HCT116 (cell line): ENCODE data around the gene FHOD3. TPM values are rescaled to one million over a fixed set of nuclear protein-coding genes. Genes with fewer than 3 reads are reported as not detected.

Experiments
- ATAC-seq: fragments of 200-7000 bp; cut with Tn5 transposase; 2 replicates; pipeline ENCODE4 v1.9.1; 2020; ENCODE audit warnings: mild to moderate bottlenecking, moderate library complexity
- BruUV-seq: library from RNA; stranded (reverse); fragments of 400-500 nt; replicated peaks from 2 replicates; lab custom pipeline; 2021; lab: Mats Ljungman, UMichigan
- CTCF ChIA-PET: fragments of 300-600 bp; sonication (Branson Sonifier 250); formaldehyde crosslinking; loops from one replicate; lab custom pipeline; 2021; ENCODE audit warnings: antibody characterized with exemption; lab: Charles Lee
- POLR2A ChIA-PET: fragments of 300-600, 350-600 bp; sonication (Branson Sonifier 250); formaldehyde crosslinking; loops from one replicate; lab custom pipeline; 2021; ENCODE audit warnings: antibody characterized with exemption; lab: Charles Lee
- RAD21 ChIA-PET, 2 experiments: fragments of 300-600 bp; sonication (Branson Sonifier 250); formaldehyde crosslinking; loops; one replicate each; lab custom pipeline; 2023; ENCODE audit warnings: low total read pairs in 2 of 2; ENCODE audit not compliant: uncharacterized antibody in 2 of 2, unreplicated experiment in 2 of 2, low non-redundant PET in 1 of 2; lab: Charles Lee
- DNase-seq: peaks from one replicate; pipeline ENCODE4 v3.0.0-alpha.2; 2010; ENCODE audit warnings: low read depth, low spot score
- H2AFZ ChIP-seq: fragments of 200-600 bp; shearing (Covaris generic), sonication (generic); 2 replicates; pipeline ENCODE4 v1.6.1; 2017; ENCODE audit warnings: low read depth, mixed run types, mixed read lengths, antibody characterized with exemption, low read length; ENCODE audit not compliant: poor library complexity, severe bottlenecking
- H3K27ac ChIP-seq: 2 replicates; pipeline ENCODE4 v1.5.1; 2012; ENCODE audit warnings: low read depth, low read length
- H3K27me3 ChIP-seq: fragments of 200-600 bp; sonication (generic); 2 replicates; pipeline ENCODE4 v1.6.1; 2016; ENCODE audit warnings: mixed run types, low read length, mixed read lengths; ENCODE audit not compliant: insufficient read depth
- H3K36me3 ChIP-seq, 2 experiments: fragments of 200-500 bp in 1 of 2; fragments of 200-600 bp in 1 of 2; sonication (Bioruptor generic) in 1 of 2; sonication (generic) in 1 of 2; 2 replicates each; pipeline versions ENCODE4 v1.5.1 to v1.6.1; 2014 to 2016; ENCODE audit warnings: low read length in 2 of 2, inconsistent platforms in 1 of 2, mixed read lengths in 1 of 2, mixed run types in 1 of 2; ENCODE audit not compliant: insufficient read depth in 2 of 2, control insufficient read depth in 1 of 2
- H3K4me1 ChIP-seq, 2 experiments: fragments of 200-600 bp in 1 of 2; sonication (generic) in 1 of 2; 2 replicates each; pipeline versions ENCODE4 v1.5.1 to v1.6.1; 2012 to 2017; ENCODE audit warnings: low read length in 2 of 2, inconsistent platforms in 1 of 2, mild to moderate bottlenecking in 1 of 2, mixed read lengths in 1 of 2, mixed run types in 1 of 2, moderate library complexity in 1 of 2; ENCODE audit not compliant: insufficient read depth in 2 of 2, control insufficient read depth in 1 of 2
- H3K4me2 ChIP-seq: fragments of 200-600 bp; sonication (generic); 2 replicates; pipeline ENCODE4 v1.6.1; 2017; ENCODE audit warnings: mixed run types, low read length, mixed read lengths
- H3K4me3 ChIP-seq, 2 experiments: fragments of 200-600 bp in 1 of 2; sonication (generic) in 1 of 2; replicated peaks in 1 of 2; 2 replicates each; pipeline ENCODE4 v1.5.1; 2011 to 2016; ENCODE audit warnings: low read length in 2 of 2, control low read depth in 1 of 2, low read depth in 1 of 2, mild to moderate bottlenecking in 1 of 2, mixed read lengths in 1 of 2, mixed run types in 1 of 2
- H3K79me2 ChIP-seq: fragments of 200-600 bp; sonication (generic); 2 replicates; pipeline ENCODE4 v1.6.1; 2017; ENCODE audit warnings: mild to moderate bottlenecking, mixed run types, low read length, moderate library complexity, mixed read lengths; ENCODE audit not compliant: insufficient read depth
- H3K9ac ChIP-seq: fragments of 200-600 bp; sonication (generic); 2 replicates; pipeline ENCODE4 v1.6.1; 2016; ENCODE audit warnings: low read length, mixed read lengths
- H3K9me2 ChIP-seq: fragments of 200-600 bp; sonication (generic), shearing (Covaris generic); 2 replicates; pipeline ENCODE4 v1.6.1; 2017; ENCODE audit warnings: mixed run types, mild to moderate bottlenecking, moderate library complexity; ENCODE audit not compliant: insufficient read depth
- H3K9me3 ChIP-seq, 2 experiments: fragments of 200-500 bp in 1 of 2; fragments of 200-600 bp in 1 of 2; sonication (Bioruptor generic) in 1 of 2; sonication (generic) in 1 of 2; 2 replicates each; pipeline ENCODE4 v1.6.1; 2014 to 2017; ENCODE audit warnings: low read length in 2 of 2, mixed read lengths in 2 of 2, inconsistent platforms in 1 of 2, low read depth in 1 of 2, mild to moderate bottlenecking in 1 of 2, mixed run types in 1 of 2, moderate library complexity in 1 of 2; ENCODE audit not compliant: control insufficient read depth in 1 of 2, insufficient read depth in 1 of 2
- H4K20me1 ChIP-seq: fragments of 200-600 bp; sonication (generic), shearing (Covaris generic); 2 replicates; pipeline ENCODE4 v1.6.1; 2017; ENCODE audit warnings: mixed run types, mild to moderate bottlenecking, moderate library complexity; ENCODE audit not compliant: insufficient read depth
- CEBPB ChIP-seq: IDR thresholded peaks from 2 replicates; pipeline ENCODE4 v1.6.1; 2012; ENCODE audit warnings: low read depth
- EGR1 ChIP-seq: IDR thresholded peaks from 2 replicates; pipeline ENCODE4 v1.6.1; 2012; ENCODE audit warnings: low read depth
- EZH2 ChIP-seq: fragments of 200-600 bp; sonication (generic); IDR thresholded peaks from 2 replicates; pipeline ENCODE4 v1.6.1; 2017; ENCODE audit warnings: antibody characterized with exemption, mixed run types
- EZH2phosphoT487 ChIP-seq: fragments of 200-600 bp; IDR thresholded peaks from 2 replicates; pipeline ENCODE4 v1.6.1; 2018; ENCODE audit warnings: antibody characterized with exemption, borderline replicate concordance
- FOSL1 ChIP-seq: IDR thresholded peaks from 2 replicates; pipeline ENCODE4 v1.6.1; 2012; ENCODE audit warnings: low read depth
- JUND ChIP-seq: IDR thresholded peaks from 2 replicates; pipeline ENCODE4 v1.6.1; 2012
- POLR2A ChIP-seq: IDR thresholded peaks from 2 replicates; pipeline ENCODE4 v1.7.0; 2011; ENCODE audit warnings: borderline replicate concordance; ENCODE audit not compliant: insufficient read depth, insufficient read length; ENCODE audit errors: extremely low read depth
- POLR2AphosphoS5 ChIP-seq: IDR thresholded peaks from 2 replicates; pipeline ENCODE4 v1.6.1; 2011; ENCODE audit warnings: mild to moderate bottlenecking, low read depth, low read length, moderate library complexity
- RAD21 ChIP-seq: IDR thresholded peaks from 2 replicates; pipeline ENCODE4 v1.6.1; 2012; ENCODE audit warnings: low read depth, mild to moderate bottlenecking
- SIN3A ChIP-seq: IDR thresholded peaks from 2 replicates; pipeline ENCODE4 v1.6.1; 2012; ENCODE audit warnings: low read depth
- SP1 ChIP-seq: IDR thresholded peaks from 2 replicates; pipeline ENCODE4 v1.6.1; 2012; ENCODE audit warnings: low read depth
- YY1 ChIP-seq: IDR thresholded peaks from 2 replicates; pipeline ENCODE4 v1.6.1; 2011; ENCODE audit warnings: low read length, low read depth, moderate library complexity, mild to moderate bottlenecking; ENCODE audit not compliant: insufficient replicate concordance; ENCODE audit errors: extremely low read depth
- ZFX ChIP-seq: fragments of 450-650 bp; IDR thresholded peaks from 2 replicates; pipeline ENCODE4 v1.6.1; 2017
- ZNF274 ChIP-seq: fragments of 200-500 bp; sonication (Bioruptor generic); IDR thresholded peaks from 2 replicates; pipeline ENCODE4 v1.6.1; 2014; ENCODE audit warnings: mild to moderate bottlenecking, low read depth, low read length, inconsistent platforms
- intact Hi-C: fragments of 100-400 bp; cut with micrococcal nuclease; formaldehyde crosslinking; loops from 2 replicates; pipeline ENCODE4 v1.10.0; 2022
- total RNA-seq: library from RNA; stranded (reverse); gene quantifications from one replicate; pipeline ENCODE4 v1.2.1, GENCODE V29; 2021; ENCODE audit not compliant: unreplicated experiment
- TF ChIP-seq, protein P1 (sequence below): IDR thresholded peaks from 2 replicates; pipeline ENCODE4 v1.6.1; 2012
- TF ChIP-seq, protein P2 (sequence below): IDR thresholded peaks from 2 replicates; pipeline ENCODE4 v1.6.1; 2012; ENCODE audit warnings: low read depth
- TF ChIP-seq, protein P3 (sequence below), 3 experiments: fragments of 200-600 bp in 1 of 3; sonication (generic) in 1 of 3; IDR thresholded peaks in 2 of 3; conservative IDR thresholded peaks in 1 of 3; 2 replicates each; pipeline ENCODE4 v1.5.1; 2012 to 2017; ENCODE audit warnings: low read depth in 2 of 3, low read length in 2 of 3, antibody characterized with exemption in 1 of 3, borderline replicate concordance in 1 of 3, control low read depth in 1 of 3, mild to moderate bottlenecking in 1 of 3, mixed read lengths in 1 of 3, mixed run types in 1 of 3, moderate library complexity in 1 of 3; ENCODE audit not compliant: insufficient read depth in 1 of 3
- TF ChIP-seq, protein P4 (sequence below): IDR thresholded peaks from 2 replicates; pipeline ENCODE4 v1.6.1; 2012

Gene FHOD3
- total RNA-seq, 1 experiment from 2014 or later, result 4.0 TPM

DNA sequence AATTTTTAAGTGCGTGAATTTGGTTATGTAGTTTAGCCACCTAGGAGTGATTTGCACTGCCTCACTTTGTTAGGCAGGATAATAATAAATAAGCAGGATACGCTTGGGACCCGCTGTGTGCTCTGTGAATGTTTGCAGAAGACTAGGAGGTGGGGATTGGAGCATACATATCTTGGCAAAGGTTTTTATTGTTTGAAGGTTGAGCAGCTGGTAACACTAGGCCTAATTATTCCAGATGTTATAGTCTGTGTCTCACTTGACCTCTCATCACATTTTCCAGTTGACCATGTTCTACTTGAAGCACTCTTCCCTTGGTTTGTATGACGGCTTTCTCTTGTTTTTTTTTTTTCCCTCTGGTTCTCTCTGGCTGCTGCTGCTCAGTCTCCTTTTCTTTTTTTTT is 42.7 kb downstream of the FHOD3 start:
- no peak overlapping the region for H3K4me2 ChIP-seq
- H3K4me3 ChIP-seq, result no peak overlapping the region
- ChIA-PET CTCF (interaction anchor here (0.7 kb wide), 1 partner anchor 43 kb away, joined by 3 read pairs; the partner anchor contains the start of gene FHOD3), POLR2A (no interaction called here), RAD21 (no interaction called here)
- no peaks in the 10 kb centered on the region for H3K9me2 ChIP-seq
- ATAC-seq (no peak), DNase-seq (no peak)
- no TSS peak for BruUV-seq
- no peak overlapping the region for H2AFZ ChIP-seq
- TF ChIP-seq FOSL1, result no peak
- TF ChIP-seq, protein P1, sequence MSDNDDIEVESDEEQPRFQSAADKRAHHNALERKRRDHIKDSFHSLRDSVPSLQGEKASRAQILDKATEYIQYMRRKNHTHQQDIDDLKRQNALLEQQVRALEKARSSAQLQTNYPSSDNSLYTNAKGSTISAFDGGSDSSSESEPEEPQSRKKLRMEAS, result no peak
- TF ChIP-seq, protein P2, sequence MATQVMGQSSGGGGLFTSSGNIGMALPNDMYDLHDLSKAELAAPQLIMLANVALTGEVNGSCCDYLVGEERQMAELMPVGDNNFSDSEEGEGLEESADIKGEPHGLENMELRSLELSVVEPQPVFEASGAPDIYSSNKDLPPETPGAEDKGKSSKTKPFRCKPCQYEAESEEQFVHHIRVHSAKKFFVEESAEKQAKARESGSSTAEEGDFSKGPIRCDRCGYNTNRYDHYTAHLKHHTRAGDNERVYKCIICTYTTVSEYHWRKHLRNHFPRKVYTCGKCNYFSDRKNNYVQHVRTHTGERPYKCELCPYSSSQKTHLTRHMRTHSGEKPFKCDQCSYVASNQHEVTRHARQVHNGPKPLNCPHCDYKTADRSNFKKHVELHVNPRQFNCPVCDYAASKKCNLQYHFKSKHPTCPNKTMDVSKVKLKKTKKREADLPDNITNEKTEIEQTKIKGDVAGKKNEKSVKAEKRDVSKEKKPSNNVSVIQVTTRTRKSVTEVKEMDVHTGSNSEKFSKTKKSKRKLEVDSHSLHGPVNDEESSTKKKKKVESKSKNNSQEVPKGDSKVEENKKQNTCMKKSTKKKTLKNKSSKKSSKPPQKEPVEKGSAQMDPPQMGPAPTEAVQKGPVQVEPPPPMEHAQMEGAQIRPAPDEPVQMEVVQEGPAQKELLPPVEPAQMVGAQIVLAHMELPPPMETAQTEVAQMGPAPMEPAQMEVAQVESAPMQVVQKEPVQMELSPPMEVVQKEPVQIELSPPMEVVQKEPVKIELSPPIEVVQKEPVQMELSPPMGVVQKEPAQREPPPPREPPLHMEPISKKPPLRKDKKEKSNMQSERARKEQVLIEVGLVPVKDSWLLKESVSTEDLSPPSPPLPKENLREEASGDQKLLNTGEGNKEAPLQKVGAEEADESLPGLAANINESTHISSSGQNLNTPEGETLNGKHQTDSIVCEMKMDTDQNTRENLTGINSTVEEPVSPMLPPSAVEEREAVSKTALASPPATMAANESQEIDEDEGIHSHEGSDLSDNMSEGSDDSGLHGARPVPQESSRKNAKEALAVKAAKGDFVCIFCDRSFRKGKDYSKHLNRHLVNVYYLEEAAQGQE, result no peak
- TF ChIP-seq SIN3A, result no peak
- no peak for TF ChIP-seq YY1
- TF ChIP-seq JUND, result no peak
- TF ChIP-seq EGR1, result no peak
- no peak for TF ChIP-seq POLR2AphosphoS5
- TF ChIP-seq RAD21, result no peak
- TF ChIP-seq, protein P3, sequence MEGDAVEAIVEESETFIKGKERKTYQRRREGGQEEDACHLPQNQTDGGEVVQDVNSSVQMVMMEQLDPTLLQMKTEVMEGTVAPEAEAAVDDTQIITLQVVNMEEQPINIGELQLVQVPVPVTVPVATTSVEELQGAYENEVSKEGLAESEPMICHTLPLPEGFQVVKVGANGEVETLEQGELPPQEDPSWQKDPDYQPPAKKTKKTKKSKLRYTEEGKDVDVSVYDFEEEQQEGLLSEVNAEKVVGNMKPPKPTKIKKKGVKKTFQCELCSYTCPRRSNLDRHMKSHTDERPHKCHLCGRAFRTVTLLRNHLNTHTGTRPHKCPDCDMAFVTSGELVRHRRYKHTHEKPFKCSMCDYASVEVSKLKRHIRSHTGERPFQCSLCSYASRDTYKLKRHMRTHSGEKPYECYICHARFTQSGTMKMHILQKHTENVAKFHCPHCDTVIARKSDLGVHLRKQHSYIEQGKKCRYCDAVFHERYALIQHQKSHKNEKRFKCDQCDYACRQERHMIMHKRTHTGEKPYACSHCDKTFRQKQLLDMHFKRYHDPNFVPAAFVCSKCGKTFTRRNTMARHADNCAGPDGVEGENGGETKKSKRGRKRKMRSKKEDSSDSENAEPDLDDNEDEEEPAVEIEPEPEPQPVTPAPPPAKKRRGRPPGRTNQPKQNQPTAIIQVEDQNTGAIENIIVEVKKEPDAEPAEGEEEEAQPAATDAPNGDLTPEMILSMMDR (IDR thresholded peaks at IDR 0.05 in 2 of 3, conservative IDR thresholded peaks at IDR 0.05 in 1 of 3; ENCODE audit: borderline replicate concordance in 1 of 3, insufficient read depth in 1 of 3, low read depth in 2 of 3, low read length in 2 of 3), result no peak
- TF ChIP-seq CEBPB, result no peak
- no peak for TF ChIP-seq POLR2A
- no peak for TF ChIP-seq EZH2phosphoT487
- TF ChIP-seq SP1, result no peak
- TF ChIP-seq, protein P4, sequence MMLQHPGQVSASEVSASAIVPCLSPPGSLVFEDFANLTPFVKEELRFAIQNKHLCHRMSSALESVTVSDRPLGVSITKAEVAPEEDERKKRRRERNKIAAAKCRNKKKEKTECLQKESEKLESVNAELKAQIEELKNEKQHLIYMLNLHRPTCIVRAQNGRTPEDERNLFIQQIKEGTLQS, result no peak
- no peak for TF ChIP-seq EZH2
- TF ChIP-seq ZNF274, result no peak
- TF ChIP-seq ZFX, result no peak
- no peaks in the 10 kb centered on the region for H3K9me3 ChIP-seq
- no peaks in the 10 kb centered on the region for H3K4me1 ChIP-seq
- no peaks in the 10 kb centered on the region for H3K27me3 ChIP-seq
- no peak overlapping the region for H3K27ac ChIP-seq
- H4K20me1 ChIP-seq, result no peaks in the 10 kb centered on the region
- H3K79me2 ChIP-seq, result no peaks in the 10 kb centered on the region
- H3K36me3 ChIP-seq, result no peaks in the 10 kb centered on the region
- intact Hi-C loops, result no loop called here
- no peak overlapping the region for H3K9ac ChIP-seq
